Transverse colon (tissue), 4 donors: Measurements from ENCODE around the gene SLC6A7. TPM values are rescaled to one million over a fixed set of nuclear protein-coding genes. Genes with fewer than 3 reads are reported as not detected.

Source experiments
- DNase-seq: peaks from one replicate; pipeline ENCODE4 v3.0.0-alpha.2; 2019
- H3K27ac ChIP-seq, 4 donors: fragments of 200-600 bp; sonication (generic); 2 replicates each; pipeline ENCODE4 v1.5.1; 2016 to 2018; ENCODE audit warnings: inconsistent platforms in 4 of 4
- H3K27me3 ChIP-seq: fragments of 200-600 bp; sonication (generic); 2 replicates; pipeline ENCODE4 v1.5.1; 2017; ENCODE audit warnings: inconsistent platforms
- H3K36me3 ChIP-seq, 4 donors: fragments of 200-600 bp; sonication (generic); 2 replicates each; pipeline ENCODE4 v1.5.1; 2017 to 2019; ENCODE audit warnings: inconsistent platforms in 4 of 4
- H3K4me1 ChIP-seq, 4 donors: fragments of 200-600 bp; sonication (generic); 2 replicates each; pipeline ENCODE4 v1.5.1; 2017 to 2020; ENCODE audit warnings: inconsistent platforms in 4 of 4
- H3K4me3 ChIP-seq, 4 donors: fragments of 200-600 bp; sonication (generic); 1 replicate in 1 of 4; 2 replicates in 3 of 4; pipeline versions ENCODE4 v1.5.1 to v1.6.1; 2017 to 2019; ENCODE audit warnings: inconsistent platforms in 4 of 4
- H3K9me3 ChIP-seq, 2 donors: fragments of 200-600 bp; sonication (generic); 2 replicates each; pipeline ENCODE4 v1.5.1; 2017 to 2019; ENCODE audit warnings: inconsistent platforms in 2 of 2
- EP300 ChIP-seq: sonication (generic); formaldehyde crosslinking; IDR thresholded peaks from one replicate; pipeline ENCODE4 v1.6.1; 2017; ENCODE audit warnings: antibody characterized with exemption, low read depth
- POLR2A ChIP-seq: fragments of 450-650 bp; IDR thresholded peaks from one replicate; pipeline ENCODE4 v1.6.1; 2016; ENCODE audit warnings: antibody characterized with exemption, mild to moderate bottlenecking, moderate library complexity
- POLR2AphosphoS5 ChIP-seq, 3 donors: sonication (generic); formaldehyde crosslinking; IDR thresholded peaks; one replicate each; pipeline ENCODE4 v1.6.1; 2016; ENCODE audit warnings: antibody characterized with exemption in 3 of 3
- WGBS, 2 donors: methylation state at CpG; one replicate each; pipeline ENCODE4 v1.1.5; 2018; ENCODE audit warnings: low coverage in 1 of 2; 5-methylcytosine and 5-hydroxymethylcytosine counted together
- in situ Hi-C, 4 donors: fragments of 200-750 bp; cut with MboI; loops; one replicate each; pipeline versions ENCODE4 v1.15.0 to v1.15.1; 2017; ENCODE audit warnings: low sequenced_read_pairs in 3 of 4, low pct_ligation_motif_present in 1 of 4, low pct_unique_long_range_greater_than_20kb in 1 of 4
- intact Hi-C: fragments of 100-400 bp; cut with DNase I; formaldehyde crosslinking; loops from one replicate; pipeline ENCODE4 v1.15.1; 2023; ENCODE audit warnings: low total_unique reads
- total RNA-seq, 4 donors: library from RNA; depleted of rRNA; stranded (reverse); fragments of >200 nt; gene quantifications; one replicate each; pipeline ENCODE4 v1.1.0, GENCODE V29; 2016
- TF ChIP-seq, protein P1 (sequence below), 5 experiments: fragments of 200-600 bp in 3 of 5; fragments of 450-650 bp in 2 of 5; sonication (generic) in 3 of 5; IDR thresholded peaks; 1 replicate in 2 of 5; 2 replicates in 3 of 5; pipeline ENCODE4 v1.5.1; 2016 to 2017; ENCODE audit warnings: antibody characterized with exemption in 5 of 5, inconsistent platforms in 3 of 5, mild to moderate bottlenecking in 2 of 5, moderate library complexity in 1 of 5

The SLC6A7 gene
- total RNA-seq, 4 donors from 2014 or later, result 19.5 to 67.7 (median 21.3) TPM

DNA sequence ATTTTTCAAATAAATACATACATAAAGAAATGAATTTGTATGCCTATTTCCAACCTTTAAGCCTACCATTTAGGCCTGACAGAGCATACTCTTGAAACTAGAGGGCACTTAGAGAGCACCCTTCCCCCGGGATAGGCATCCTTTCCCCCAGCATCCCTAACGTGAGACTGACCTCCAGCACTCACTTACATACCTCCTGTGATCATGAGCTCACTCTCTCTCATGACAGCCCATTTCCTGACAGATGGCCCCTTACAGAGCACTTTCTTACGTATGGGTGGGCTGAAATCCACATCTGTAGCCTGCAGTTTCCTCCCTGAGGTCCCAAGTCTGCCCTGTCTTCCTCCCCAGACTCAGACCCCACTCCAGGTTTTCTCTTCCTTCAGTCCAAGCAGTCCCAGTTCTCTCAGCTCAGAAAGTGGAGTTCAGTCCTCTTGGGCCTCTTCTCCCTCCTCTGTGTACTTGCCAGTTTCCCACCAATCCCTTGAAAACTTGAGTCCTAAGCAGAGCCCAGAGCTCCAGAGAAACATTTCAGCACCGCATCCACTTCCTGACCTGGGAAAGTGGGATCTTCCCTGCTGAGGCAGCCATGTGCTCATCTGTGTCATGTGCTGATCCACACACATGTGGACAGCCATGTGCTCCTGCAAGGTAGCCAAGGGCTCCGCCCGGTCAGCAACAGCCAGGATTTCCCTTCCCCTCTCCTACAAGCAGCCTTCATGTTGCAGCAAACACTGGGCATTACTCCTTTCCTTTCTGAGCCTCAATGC is 25.5 kb upstream of the SLC6A7 start:
- H3K27ac ChIP-seq, result peak overlapping the region; percentile 87 to 96 (median 91)
- no peak for TF ChIP-seq EP300
- TF ChIP-seq, protein P1, sequence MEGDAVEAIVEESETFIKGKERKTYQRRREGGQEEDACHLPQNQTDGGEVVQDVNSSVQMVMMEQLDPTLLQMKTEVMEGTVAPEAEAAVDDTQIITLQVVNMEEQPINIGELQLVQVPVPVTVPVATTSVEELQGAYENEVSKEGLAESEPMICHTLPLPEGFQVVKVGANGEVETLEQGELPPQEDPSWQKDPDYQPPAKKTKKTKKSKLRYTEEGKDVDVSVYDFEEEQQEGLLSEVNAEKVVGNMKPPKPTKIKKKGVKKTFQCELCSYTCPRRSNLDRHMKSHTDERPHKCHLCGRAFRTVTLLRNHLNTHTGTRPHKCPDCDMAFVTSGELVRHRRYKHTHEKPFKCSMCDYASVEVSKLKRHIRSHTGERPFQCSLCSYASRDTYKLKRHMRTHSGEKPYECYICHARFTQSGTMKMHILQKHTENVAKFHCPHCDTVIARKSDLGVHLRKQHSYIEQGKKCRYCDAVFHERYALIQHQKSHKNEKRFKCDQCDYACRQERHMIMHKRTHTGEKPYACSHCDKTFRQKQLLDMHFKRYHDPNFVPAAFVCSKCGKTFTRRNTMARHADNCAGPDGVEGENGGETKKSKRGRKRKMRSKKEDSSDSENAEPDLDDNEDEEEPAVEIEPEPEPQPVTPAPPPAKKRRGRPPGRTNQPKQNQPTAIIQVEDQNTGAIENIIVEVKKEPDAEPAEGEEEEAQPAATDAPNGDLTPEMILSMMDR (IDR thresholded peaks at IDR 0.05), result no peak
- peak in 2 of 3 donors; percentile 11 to 55 for TF ChIP-seq POLR2AphosphoS5 (IDR thresholded peaks at IDR 0.05)
- no peak for TF ChIP-seq POLR2A
- peaks cover 24 to 60% (median 43%) of the 10 kb centered on the region in 4 donors for H3K4me1 ChIP-seq
- peaks cover 13% of the 10 kb centered on the region for H3K27me3 ChIP-seq
- intact Hi-C loops, result no loop called here
- peak; percentile 63 for DNase-seq
- H3K4me3 ChIP-seq, result no peak overlapping the region
- H3K36me3 ChIP-seq, result no peaks in the 10 kb centered on the region
- in situ Hi-C loops, result loop anchor here in 3 of 4 donors (5.0 to 25.0 kb wide), 3 partner anchors 48 to 273 kb away; partner anchors contain the start of gene RPS14 (in 2 of the 3)
- WGBS, 2 donors, result 16 to 59% methylated on average over 3 to 6 of the region's 6 CpGs
- H3K9me3 ChIP-seq, result no peaks in the 10 kb centered on the region

DNA sequence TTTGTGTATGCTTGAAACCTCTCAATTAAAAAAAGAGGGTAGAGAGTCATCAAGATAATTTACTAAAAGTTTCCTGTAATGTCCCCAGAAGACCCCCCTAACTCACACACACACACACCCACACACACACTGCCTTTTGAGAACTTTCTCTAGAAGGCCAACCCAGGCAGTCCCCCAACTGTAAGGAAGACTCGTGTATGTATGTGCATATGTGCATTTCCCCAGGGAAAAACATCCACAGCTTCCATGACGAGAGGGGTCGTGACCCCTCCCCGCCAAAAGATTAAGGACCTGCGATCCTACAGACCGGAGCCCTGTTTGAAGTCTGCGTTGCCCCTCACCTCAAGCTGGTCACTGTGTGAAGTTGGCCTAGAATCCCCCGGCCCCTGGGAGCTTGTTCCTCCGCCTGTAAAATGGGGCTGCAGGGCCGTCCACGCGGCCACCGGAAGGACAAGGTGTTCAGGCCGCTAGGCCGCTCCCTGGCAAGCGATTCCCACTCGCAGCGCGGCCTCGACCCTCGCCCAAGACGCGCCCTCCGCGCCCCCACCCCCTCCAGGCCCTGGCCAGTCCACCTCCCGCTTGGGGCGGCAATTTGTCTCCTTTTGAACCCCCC is 23.7 kb upstream of the SLC6A7 start:
- TF ChIP-seq POLR2A (no peak), EP300 (no peak), POLR2AphosphoS5 (IDR thresholded peaks at IDR 0.05) (no peak)
- TF ChIP-seq, protein P1 (IDR thresholded peaks at IDR 0.05), result no peak
- Histone ChIP-seq H3K4me1 (peaks cover 24 to 65% (median 46%) of the 10 kb centered on the region in 4 donors), H3K9me3 (no peaks in the 10 kb centered on the region), H3K36me3 (peaks cover 0 to 2% (median 0%) of the 10 kb centered on the region in 4 donors), H3K27me3 (peaks cover 13% of the 10 kb centered on the region), H3K4me3 (peak overlapping the region in 3 of 4 donors; percentile 61 to 74 (median 66)), H3K27ac (peak overlapping the region; percentile 85 to 96 (median 91))
- in situ Hi-C loops (loop anchor here in 2 of 4 donors (25.0 kb wide), 1 partner anchor 271 kb away; the partner anchor contains the start of gene RPS14 (in 2 of the 2)), intact Hi-C loops (no loop called here)
- 47 to 60% methylated on average over 7 to 26 of the region's 27 CpGs for WGBS, 2 donors
- no peak for DNase-seq

DNA sequence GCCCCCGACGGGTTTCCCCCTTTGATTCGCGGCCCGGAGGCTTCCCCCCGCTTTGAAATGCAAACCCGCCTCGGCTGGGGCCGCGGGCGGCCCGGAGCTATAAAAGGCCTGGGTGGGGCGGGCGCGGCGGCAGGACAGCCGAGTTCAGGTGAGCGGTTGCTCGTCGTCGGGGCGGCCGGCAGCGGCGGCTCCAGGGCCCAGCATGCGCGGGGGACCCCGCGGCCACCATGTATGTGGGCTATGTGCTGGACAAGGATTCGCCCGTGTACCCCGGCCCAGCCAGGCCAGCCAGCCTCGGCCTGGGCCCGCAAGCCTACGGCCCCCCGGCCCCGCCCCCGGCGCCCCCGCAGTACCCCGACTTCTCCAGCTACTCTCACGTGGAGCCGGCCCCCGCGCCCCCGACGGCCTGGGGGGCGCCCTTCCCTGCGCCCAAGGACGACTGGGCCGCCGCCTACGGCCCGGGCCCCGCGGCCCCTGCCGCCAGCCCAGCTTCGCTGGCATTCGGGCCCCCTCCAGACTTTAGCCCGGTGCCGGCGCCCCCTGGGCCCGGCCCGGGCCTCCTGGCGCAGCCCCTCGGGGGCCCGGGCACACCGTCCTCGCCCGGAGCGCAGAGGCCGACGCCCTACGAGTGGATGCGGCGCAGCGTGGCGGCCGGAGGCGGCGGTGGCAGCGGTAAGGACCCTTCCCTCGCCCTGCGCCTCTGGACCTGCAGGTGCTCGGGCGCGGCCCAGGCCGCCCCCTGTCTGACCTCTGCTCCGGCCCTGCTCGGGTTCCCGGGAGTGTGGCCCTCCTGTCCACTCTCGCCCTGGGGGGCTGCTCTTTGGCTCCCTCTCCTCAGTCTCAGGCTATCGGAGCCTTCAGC is 23.0 kb upstream of the SLC6A7 start, which contains the start of gene CDX1:
TSS of gene CDX1 (plus strand) at position 129 of the 862 bp plus-strand sequence. CDS start at position 228, 99 bp downstream.
- WGBS, 2 donors, result 32% methylated on average over 51 of the region's 93 CpGs; no CpG with 5 or more reads in 1 of the 2 donors
- Histone ChIP-seq H3K36me3 (peaks cover 0 to 3% (median 0%) of the 10 kb centered on the region in 4 donors), H3K27me3 (peaks cover 13% of the 10 kb centered on the region), H3K27ac (peak within 1 kb of the TSS; percentile 85 to 96 (median 91)), H3K4me1 (peaks cover 24 to 63% (median 45%) of the 10 kb centered on the region in 4 donors), H3K9me3 (no peaks in the 10 kb centered on the region), H3K4me3 (peak within 1 kb of the TSS; percentile 24 to 74 (median 64))
- intact Hi-C loops, result no loop called here
- in situ Hi-C loops, result loop anchor here in 2 of 4 donors (25.0 kb wide), 1 partner anchor 270 kb away; the partner anchor contains the start of gene RPS14 (in 2 of the 2)
- TF ChIP-seq POLR2AphosphoS5 (IDR thresholded peaks at IDR 0.05) (peak; percentile 76 to 90 (median 89)), POLR2A (peak; percentile 90), EP300 (no peak)
- TF ChIP-seq, protein P1 (IDR thresholded peaks at IDR 0.05), result no peak
- DNase-seq, result peak; percentile 76
